BE2C (cell line): Measurements from ENCODE around the gene RBM27.

Experiments used
- DNase-seq: peaks from one replicate; pipeline ENCODE4 v3.0.0-alpha.2; 2020
- H3K27me3 ChIP-seq: fragments of 250-450 bp; sonication (Bioruptor Pico); 2 replicates; pipeline ENCODE4 v1.5.1; 2020; ENCODE audit warnings: mild to moderate bottlenecking
- H3K36me3 ChIP-seq: fragments of 250-450 bp; sonication (Bioruptor Pico); 2 replicates; pipeline ENCODE4 v1.5.1; 2020; ENCODE audit warnings: mild to moderate bottlenecking
- H3K4me1 ChIP-seq: fragments of 250-450 bp; sonication (Bioruptor Pico); 2 replicates; pipeline ENCODE4 v1.5.1; 2020
- H3K4me3 ChIP-seq: 2 replicates; pipeline ENCODE4 v1.5.1; 2011; ENCODE audit warnings: low read depth, low read length
- H3K9me3 ChIP-seq: fragments of 250-450 bp; sonication (Bioruptor Pico); 2 replicates; pipeline ENCODE4 v1.5.1; 2020
- TF ChIP-seq, protein P1 (sequence below): IDR thresholded peaks from 2 replicates; pipeline ENCODE4 v1.5.1; 2012; ENCODE audit warnings: mild to moderate bottlenecking, low read depth, low read length

RBM27 gene

DNA sequence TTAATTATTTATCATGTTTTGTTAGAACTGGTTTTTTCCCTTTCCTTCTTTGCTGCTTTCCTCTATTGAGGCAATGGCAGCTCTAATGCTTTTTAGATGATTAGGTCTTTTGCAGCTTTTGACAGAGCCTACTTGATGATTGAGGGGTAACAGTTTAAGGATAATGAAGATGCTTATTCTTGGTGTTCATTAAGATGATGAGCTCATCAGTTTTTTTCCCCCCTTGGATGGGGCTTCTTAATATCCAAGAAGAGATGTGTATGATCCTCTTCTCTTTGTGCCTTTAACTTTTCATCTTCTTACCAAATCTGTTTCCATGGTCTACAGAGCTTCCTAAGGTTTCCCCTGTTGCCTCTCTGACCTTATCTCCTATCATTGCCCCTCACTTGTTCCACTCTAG, 15.8 kb downstream of the RBM27 start:
- Histone ChIP-seq H3K9me3 (no peaks in the 10 kb centered on the region), H3K27me3 (no peaks in the 10 kb centered on the region), H3K36me3 (peaks cover 23% of the 10 kb centered on the region), H3K4me1 (no peaks in the 10 kb centered on the region), H3K4me3 (no peak overlapping the region)
- TF ChIP-seq, protein P1, sequence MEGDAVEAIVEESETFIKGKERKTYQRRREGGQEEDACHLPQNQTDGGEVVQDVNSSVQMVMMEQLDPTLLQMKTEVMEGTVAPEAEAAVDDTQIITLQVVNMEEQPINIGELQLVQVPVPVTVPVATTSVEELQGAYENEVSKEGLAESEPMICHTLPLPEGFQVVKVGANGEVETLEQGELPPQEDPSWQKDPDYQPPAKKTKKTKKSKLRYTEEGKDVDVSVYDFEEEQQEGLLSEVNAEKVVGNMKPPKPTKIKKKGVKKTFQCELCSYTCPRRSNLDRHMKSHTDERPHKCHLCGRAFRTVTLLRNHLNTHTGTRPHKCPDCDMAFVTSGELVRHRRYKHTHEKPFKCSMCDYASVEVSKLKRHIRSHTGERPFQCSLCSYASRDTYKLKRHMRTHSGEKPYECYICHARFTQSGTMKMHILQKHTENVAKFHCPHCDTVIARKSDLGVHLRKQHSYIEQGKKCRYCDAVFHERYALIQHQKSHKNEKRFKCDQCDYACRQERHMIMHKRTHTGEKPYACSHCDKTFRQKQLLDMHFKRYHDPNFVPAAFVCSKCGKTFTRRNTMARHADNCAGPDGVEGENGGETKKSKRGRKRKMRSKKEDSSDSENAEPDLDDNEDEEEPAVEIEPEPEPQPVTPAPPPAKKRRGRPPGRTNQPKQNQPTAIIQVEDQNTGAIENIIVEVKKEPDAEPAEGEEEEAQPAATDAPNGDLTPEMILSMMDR = no peak
- no peak for DNase-seq

DNA sequence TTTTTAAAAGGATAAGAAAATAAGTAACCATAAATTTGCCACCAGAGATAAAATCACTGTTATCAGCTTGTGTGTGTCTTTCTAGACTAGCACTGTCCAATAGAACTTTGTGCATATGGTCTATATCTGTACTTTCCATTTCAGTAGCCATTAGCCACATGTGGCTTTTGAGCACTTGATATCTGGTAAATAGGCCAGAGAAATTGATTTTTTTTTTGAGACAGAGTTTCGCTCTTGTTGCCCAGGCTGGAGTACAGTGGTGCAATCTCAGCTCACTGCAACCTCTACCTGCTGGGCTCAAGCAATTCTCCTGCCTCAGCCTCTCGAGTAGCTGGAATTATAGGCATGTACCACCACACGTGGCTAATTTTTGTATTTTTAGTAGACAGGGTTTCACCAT, 17.8 kb downstream of the RBM27 start:
- TF ChIP-seq, protein P1 = no peak
- no peaks in the 10 kb centered on the region for H3K4me1 ChIP-seq
- H3K27me3 ChIP-seq = no peaks in the 10 kb centered on the region
- DNase-seq = no peak
- peaks cover 27% of the 10 kb centered on the region for H3K36me3 ChIP-seq
- no peaks in the 10 kb centered on the region for H3K9me3 ChIP-seq
- H3K4me3 ChIP-seq = no peak overlapping the region

DNA sequence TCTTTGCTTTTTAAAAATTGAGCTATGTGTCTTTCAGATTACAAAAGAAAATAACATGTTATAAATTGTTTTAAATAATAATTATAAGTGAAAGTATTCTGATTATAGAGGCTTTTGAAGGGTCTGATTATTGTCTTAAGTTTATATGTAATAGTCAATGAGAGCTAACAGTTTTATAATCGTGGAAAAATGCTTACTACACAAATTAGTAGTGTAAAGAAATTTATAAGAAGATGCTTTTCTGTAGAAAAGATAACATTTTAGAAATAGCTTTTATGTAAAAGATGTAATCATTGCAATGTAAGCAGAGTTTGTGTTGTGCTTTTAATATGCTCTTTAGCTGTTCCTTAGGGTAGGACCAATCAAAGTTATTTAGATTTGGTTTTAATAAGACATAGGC, 18.6 kb downstream of the RBM27 start:
- no peaks in the 10 kb centered on the region for H3K9me3 ChIP-seq
- TF ChIP-seq, protein P1 = no peak
- peaks cover 27% of the 10 kb centered on the region for H3K36me3 ChIP-seq
- DNase-seq = no peak
- H3K4me3 ChIP-seq = no peak overlapping the region
- H3K4me1 ChIP-seq = no peaks in the 10 kb centered on the region
- H3K27me3 ChIP-seq = no peaks in the 10 kb centered on the region

DNA sequence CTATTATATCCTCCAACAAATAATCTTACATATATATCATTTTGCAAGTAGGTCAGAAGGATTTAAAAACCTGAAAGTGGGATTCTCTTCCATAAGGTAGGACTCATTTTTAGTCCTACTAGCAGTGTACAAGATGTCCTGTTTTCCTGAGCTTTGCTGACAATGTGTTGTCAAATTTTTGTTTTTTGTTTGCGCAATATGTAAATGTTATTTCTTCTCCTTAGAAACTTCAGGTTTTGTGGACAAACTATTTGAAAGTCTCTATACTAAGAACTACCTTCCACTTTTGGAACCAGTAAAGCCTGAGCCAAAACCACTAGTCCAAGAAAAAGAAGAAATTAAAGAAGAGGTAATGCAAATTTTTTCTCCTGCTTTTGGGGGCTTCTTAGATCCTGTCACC, 19.8 kb downstream of the RBM27 start:
- Histone ChIP-seq H3K4me3 (no peak overlapping the region), H3K9me3 (no peaks in the 10 kb centered on the region), H3K27me3 (no peaks in the 10 kb centered on the region), H3K36me3 (peaks cover 27% of the 10 kb centered on the region), H3K4me1 (no peaks in the 10 kb centered on the region)
- TF ChIP-seq, protein P1 = no peak
- DNase-seq = no peak

DNA sequence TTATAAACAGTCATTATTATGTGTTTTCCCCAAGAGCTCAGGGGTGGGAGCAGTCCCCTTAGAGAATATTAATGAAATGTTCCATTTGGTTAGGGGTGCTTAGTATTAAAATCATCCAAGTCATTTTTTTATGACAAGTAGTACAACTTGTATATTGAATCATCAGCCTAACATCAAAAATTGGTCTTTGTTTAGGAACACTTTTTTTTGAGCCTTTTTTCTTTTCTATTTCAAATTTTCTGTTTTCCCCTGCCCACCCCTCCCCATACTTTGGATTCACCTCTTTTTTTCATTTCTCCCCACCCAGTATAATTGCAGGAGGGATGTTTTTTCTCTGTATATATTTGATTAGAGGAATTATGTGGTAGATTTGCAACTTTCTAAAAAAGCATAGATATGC, 25.8 kb downstream of the RBM27 start:
- TF ChIP-seq, protein P1 = no peak
- Histone ChIP-seq H3K4me1 (no peaks in the 10 kb centered on the region), H3K27me3 (no peaks in the 10 kb centered on the region), H3K9me3 (no peaks in the 10 kb centered on the region), H3K4me3 (no peak overlapping the region), H3K36me3 (peaks cover 47% of the 10 kb centered on the region)
- DNase-seq = no peak

DNA sequence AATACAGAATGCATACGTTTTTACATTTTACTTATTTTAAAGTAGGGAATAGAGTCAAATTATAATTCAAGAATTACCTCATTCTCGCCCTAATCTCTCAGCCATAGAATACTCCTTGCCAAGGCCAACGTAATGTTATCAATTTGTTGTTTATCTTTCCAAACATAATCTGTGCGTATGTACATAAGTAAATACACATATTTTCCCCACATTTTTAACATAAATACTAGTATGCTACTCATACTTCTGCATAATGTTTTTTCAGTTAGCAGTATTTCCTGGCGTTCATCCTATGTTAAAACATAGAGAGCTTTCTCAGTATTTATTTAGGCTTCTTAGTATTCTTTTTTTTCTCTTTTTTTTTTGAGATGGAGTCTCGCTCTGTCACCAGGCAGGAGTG, 28.8 kb downstream of the RBM27 start:
- Histone ChIP-seq H3K4me3 (no peak overlapping the region), H3K27me3 (no peaks in the 10 kb centered on the region), H3K4me1 (no peaks in the 10 kb centered on the region), H3K36me3 (peaks cover 56% of the 10 kb centered on the region), H3K9me3 (no peaks in the 10 kb centered on the region)
- TF ChIP-seq, protein P1 = no peak
- DNase-seq = no peak
